Measurements from ENCODE around the gene KLHL33. TPM values are rescaled to one million over a fixed set of nuclear protein-coding genes. Genes with fewer than 3 reads are reported as not detected.

The KLHL33 gene
- total and polyA plus RNA-seq, 11 donors, result 0.07 to 1.00 (median 0.58) TPM

- Histone ChIP-seq H3K27ac (no peak overlapping the region), H3K4me1 (peaks cover 0 to 36% (median 0%) of the 10 kb centered on the region in 12 donors), H3K4me3 (no peak overlapping the region), H3K9me3 (no peaks in the 10 kb centered on the region), H3K27me3 (no peaks in the 10 kb centered on the region), H3K36me3 (peaks cover 0 to under 1% (median 0%) of the 10 kb centered on the region in 9 donors)
- WGBS, 4 donors, result 36 to 56% (median 37%) methylated on average over 2 of the region's 2 CpGs
- ATAC-seq, result no peak
- TF ChIP-seq CTCF (IDR thresholded peaks at IDR 0.05), result no peak
- TF ChIP-seq POLR2A (IDR thresholded peaks at IDR 0.05), result no peak
- intact Hi-C loops (cut with DNase I), result no loop called here
- DNase-seq, result no peak
Measured at GRCh38 chr14:20424851-20425250, 11.1 kb downstream of the KLHL33 start.

- WGBS, 4 donors, result 64 to 69% (median 66%) methylated on average over 2 of the region's 2 CpGs
- no peak for TF ChIP-seq POLR2A (IDR thresholded peaks at IDR 0.05)
- no peak for TF ChIP-seq CTCF (IDR thresholded peaks at IDR 0.05)
- no peak overlapping the region for H3K4me3 ChIP-seq
Measured at GRCh38 chr14:20422886-20423285, 13.1 kb downstream of the KLHL33 start.

GRCh38 chr14:20421267-20421666 is 14.7 kb downstream of the KLHL33 start:
- no peaks in the 10 kb centered on the region for H3K9me3 ChIP-seq
- no peaks in the 10 kb centered on the region for H3K27me3 ChIP-seq
- H3K36me3 ChIP-seq, result no peaks in the 10 kb centered on the region
- WGBS, 4 donors, result 43 to 51% (median 46%) methylated on average over 2 of the region's 2 CpGs
- DNase-seq (no peak), ATAC-seq (no peak)
- H3K4me1 ChIP-seq, result peaks cover 0 to 18% (median 0%) of the 10 kb centered on the region in 12 donors
- intact Hi-C loops (cut with DNase I), result no loop called here
- TF ChIP-seq CTCF (IDR thresholded peaks at IDR 0.05) (no peak), POLR2A (IDR thresholded peaks at IDR 0.05) (no peak)
- H3K27ac ChIP-seq, result no peak overlapping the region
- no peak overlapping the region for H3K4me3 ChIP-seq

More at GRCh38 chr14:20422886-20423285, 13.1 kb downstream of the KLHL33 start:
- ATAC-seq, result no peak
- Histone ChIP-seq H3K9me3 (no peaks in the 10 kb centered on the region), H3K4me1 (peaks cover 0 to 27% (median 0%) of the 10 kb centered on the region in 12 donors), H3K27me3 (no peaks in the 10 kb centered on the region), H3K27ac (no peak overlapping the region), H3K36me3 (no peaks in the 10 kb centered on the region)
- intact Hi-C loops (cut with DNase I), result no loop called here
- no peak for DNase-seq

- no peak for TF ChIP-seq CTCF (IDR thresholded peaks at IDR 0.05)
- peak in 1 of 4 donors; percentile 36 for ATAC-seq
- Histone ChIP-seq H3K27me3 (no peaks in the 10 kb centered on the region), H3K4me1 (peaks cover 0 to 19% (median 0%) of the 10 kb centered on the region in 12 donors), H3K4me3 (no peak overlapping the region), H3K36me3 (no peaks in the 10 kb centered on the region), H3K27ac (peak overlapping the region in 1 of 12 donors; percentile 24), H3K9me3 (no peaks in the 10 kb centered on the region)
- WGBS, 4 donors, result 35 to 64% (median 41%) methylated on average over 1 of the region's 1 CpG
- intact Hi-C loops (cut with DNase I), result loop anchor here in 6 of 10 donors (5.0 to 10.0 kb wide), 4 partner anchors 33 to 265 kb away; partner anchors contain the start of genes RNASE4 (in 5 of the 6), ANG (in 3 of the 6) and OSGEP (in 1 of the 6)
- DNase-seq, result no peak
Measured at GRCh38 chr14:20419419-20419818, 16.5 kb downstream of the KLHL33 start.

Data from heart left ventricle (tissue), 16 donors.